HG03558 (cell line): ENCODE results near the gene POLL.

Source experiments
- ATAC-seq: cut with Tn5 transposase; IDR thresholded peaks from one replicate; pipeline ENCODE4 v1.9.1; 2021; ENCODE audit warnings: moderate number of reproducible peaks; ENCODE audit not compliant: unreplicated experiment; ENCODE audit errors: extremely low read depth

The POLL gene

GRCh38 chr10:101562231-101562630 lies 25.8 kb downstream of the POLL start:
- no peak for ATAC-seq

GRCh38 chr10:101561068-101561915 lies 26.8 kb downstream of the POLL start:
- ATAC-seq, result no peak

- ATAC-seq, result no peak
Observed at GRCh38 chr10:101560298-101561067, 27.6 kb downstream of the POLL start.

- ATAC-seq, result no peak
Observed at GRCh38 chr10:101559596-101560297, 28.3 kb downstream of the POLL start.

GRCh38 chr10:101558671-101559595 lies 29.1 kb downstream of the POLL start:
- no peak for ATAC-seq

GRCh38 chr10:101558204-101558603 lies 29.9 kb downstream of the POLL start:
- no peak for ATAC-seq

- ATAC-seq, result no peak
Observed at GRCh38 chr10:101557541-101557940, 30.5 kb downstream of the POLL start.

GRCh38 chr10:101552442-101552841 lies 35.6 kb downstream of the POLL start:
- ATAC-seq, result no peak

GRCh38 chr10:101550965-101551364 lies 37.1 kb downstream of the POLL start:
- no peak for ATAC-seq

GRCh38 chr10:101545898-101546297 lies 42.2 kb downstream of the POLL start:
- no peak for ATAC-seq

GRCh38 chr10:101538446-101538845 lies 49.6 kb downstream of the POLL start:
- ATAC-seq, result no peak

- ATAC-seq, result no peak
Observed at GRCh38 chr10:101536800-101537199, 51.3 kb downstream of the POLL start.

GRCh38 chr10:101535949-101536348 lies 52.1 kb downstream of the POLL start:
- ATAC-seq, result no peak

GRCh38 chr10:101529725-101530553 lies 58.1 kb downstream of the POLL start:
- ATAC-seq, result no peak

GRCh38 chr10:101529207-101529606 lies 58.9 kb downstream of the POLL start:
- ATAC-seq, result no peak
